ENCODE results near the gene CXXC1. TPM values are rescaled to one million over a fixed set of nuclear protein-coding genes. Genes with fewer than 3 reads are reported as not detected.
"Not testable (repeated sequence)": the region's sequence is repeated elsewhere in the genome, so short reads cannot be mapped to it uniquely, and the experiment has no call there.

Gene CXXC1
- total RNA-seq, 1 donor from 2014 or later: 33.5 TPM

- intact Hi-C loops (cut with DNase I): loop anchor here (2.0 to 10.0 kb wide), 3 partner anchors 93 to 787 kb away; partner anchors contain the start of genes RPL17 and SKA1
Observed at GRCh38 chr18:50281295-50281971, 6.1 kb downstream of the CXXC1 start, which contains the start of gene MBD1. MBD1 (minus strand) TSS chr18:50281523; CDS start chr18:50279992, 1,531 bp downstream.

GRCh38 chr18:50280707-50281294, 6.7 kb downstream of the CXXC1 start:
- intact Hi-C loops (cut with DNase I): loop anchor here (2.0 to 10.0 kb wide), 3 partner anchors 94 to 786 kb away; partner anchors contain the start of genes RPL17 and SKA1
- no peak for DNase-seq (ENCODE audit: low spot score)

More at GRCh38 chr18:50281295-50281971, 6.1 kb downstream of the CXXC1 start, which contains the start of gene MBD1:
- DNase-seq (ENCODE audit: low spot score): peak; percentile 99

DNA sequence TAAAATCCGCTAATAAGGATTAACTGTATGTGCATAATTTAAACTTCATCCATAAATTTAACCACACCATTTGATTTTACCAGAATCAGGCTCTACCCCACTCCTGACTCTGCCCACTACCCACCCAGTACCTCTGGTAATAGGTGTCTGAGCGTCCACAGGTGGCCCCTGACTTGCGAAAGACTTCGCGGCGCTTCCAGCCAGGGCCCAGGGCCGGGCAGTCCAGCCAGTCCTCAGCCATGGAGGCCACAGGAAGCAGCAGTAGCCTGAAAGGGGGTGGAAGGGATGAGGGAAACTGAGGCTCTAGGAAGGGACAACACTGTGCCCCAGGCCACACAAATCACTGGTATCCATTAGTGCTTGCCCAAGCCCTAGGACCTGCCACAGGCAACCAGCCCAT, 7.7 kb downstream of the CXXC1 start:
- intact Hi-C loops (cut with DNase I): loop anchor here (2.0 to 10.0 kb wide), 3 partner anchors 95 to 785 kb away; partner anchors contain the start of genes RPL17 and SKA1
- DNase-seq (ENCODE audit: low spot score): no peak

DNA sequence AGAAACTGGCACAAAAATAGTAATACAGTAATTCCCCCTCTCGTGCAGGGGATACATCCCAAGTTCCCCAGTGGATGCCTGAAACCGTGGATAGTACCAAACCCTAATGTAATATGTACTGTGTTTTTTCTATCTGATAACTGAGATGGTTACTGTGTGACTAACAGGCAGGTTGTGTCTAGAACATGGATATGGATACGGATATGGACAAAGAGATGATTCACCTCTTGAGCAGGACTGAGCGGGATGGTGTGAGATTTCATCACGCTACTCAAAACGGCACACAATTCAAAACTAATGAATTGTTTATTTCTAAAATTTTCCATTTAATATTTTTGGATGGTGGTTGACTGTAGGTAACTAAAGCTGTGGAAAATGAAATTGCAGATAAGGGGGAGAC, 9.6 kb downstream of the CXXC1 start:
- intact Hi-C loops (cut with DNase I): no loop called here
- no peak for DNase-seq (ENCODE audit: low spot score)

DNA sequence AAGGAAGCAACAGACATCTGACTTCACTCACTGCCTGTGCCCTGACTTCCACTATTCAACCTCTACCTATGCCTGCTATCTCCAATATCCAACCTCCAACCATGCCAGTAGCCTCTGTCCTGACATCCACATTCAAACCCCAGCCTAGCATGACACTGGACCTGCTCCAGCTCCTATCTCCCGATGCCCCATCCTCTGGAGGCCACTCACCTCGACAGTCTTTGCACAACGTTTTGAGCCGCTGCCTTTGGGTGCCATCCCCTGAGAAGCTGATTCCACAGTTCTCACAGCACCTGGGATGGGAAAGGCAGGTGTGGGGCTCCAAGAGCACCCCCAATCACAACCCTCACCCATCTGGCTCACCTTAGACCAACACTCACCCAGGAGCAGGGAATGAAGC, 11.0 kb downstream of the CXXC1 start:
- no peak for DNase-seq (ENCODE audit: low spot score)
- intact Hi-C loops (cut with DNase I): no loop called here

GRCh38 chr18:50275503-50276036, 11.9 kb downstream of the CXXC1 start:
- intact Hi-C loops (cut with DNase I): no loop called here
- no peak for DNase-seq (ENCODE audit: low spot score)

- no peak for DNase-seq (ENCODE audit: low spot score)
- intact Hi-C loops (cut with DNase I): no loop called here
Observed at GRCh38 chr18:50274941-50275340, 12.6 kb downstream of the CXXC1 start.

DNA sequence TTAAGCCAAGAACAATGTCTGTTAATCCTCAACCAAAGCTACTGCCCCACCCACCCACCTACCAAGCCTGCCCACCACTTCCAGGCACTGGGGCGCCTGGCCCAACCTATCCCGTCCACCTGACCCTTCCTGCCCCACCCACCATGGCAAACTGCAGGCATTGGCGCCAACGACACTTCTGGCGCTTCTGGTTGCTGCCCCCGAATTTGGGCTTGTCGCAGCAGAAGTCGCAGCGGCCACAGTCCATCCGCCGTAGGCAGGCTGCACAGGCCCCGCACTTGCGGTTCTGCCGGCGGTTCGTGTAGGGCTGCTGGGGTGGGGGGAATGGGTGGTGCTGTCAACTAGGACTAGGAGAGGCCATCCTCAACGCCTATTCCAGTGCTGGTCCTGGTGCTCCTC, 13.4 kb downstream of the CXXC1 start:
- intact Hi-C loops (cut with DNase I): no loop called here
- no peak for DNase-seq (ENCODE audit: low spot score)

GRCh38 chr18:50273203-50274043, 14.1 kb downstream of the CXXC1 start:
- intact Hi-C loops (cut with DNase I): no loop called here
- DNase-seq (ENCODE audit: low spot score): no peak

DNA sequence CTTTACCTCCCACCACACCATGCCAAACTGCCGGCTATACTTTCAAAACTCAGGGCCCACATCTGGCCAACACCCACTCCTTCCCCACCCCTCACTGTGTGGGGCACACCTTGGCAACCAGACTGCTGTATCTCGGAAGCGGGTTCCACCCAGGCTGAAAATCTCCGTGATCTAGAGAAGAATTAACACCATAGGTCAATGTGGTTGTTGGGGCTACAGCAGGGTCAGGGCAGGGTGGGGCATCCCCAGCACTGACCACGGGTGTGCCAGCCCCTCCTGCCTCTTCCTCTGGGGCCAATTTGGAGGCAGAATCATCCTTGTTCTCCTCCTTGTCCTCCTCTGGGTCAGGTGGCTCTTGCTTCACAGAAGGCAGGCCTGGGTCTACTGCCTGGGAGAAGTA, 14.9 kb downstream of the CXXC1 start:
- no peak for DNase-seq (ENCODE audit: low spot score)
- intact Hi-C loops (cut with DNase I): no loop called here

DNA sequence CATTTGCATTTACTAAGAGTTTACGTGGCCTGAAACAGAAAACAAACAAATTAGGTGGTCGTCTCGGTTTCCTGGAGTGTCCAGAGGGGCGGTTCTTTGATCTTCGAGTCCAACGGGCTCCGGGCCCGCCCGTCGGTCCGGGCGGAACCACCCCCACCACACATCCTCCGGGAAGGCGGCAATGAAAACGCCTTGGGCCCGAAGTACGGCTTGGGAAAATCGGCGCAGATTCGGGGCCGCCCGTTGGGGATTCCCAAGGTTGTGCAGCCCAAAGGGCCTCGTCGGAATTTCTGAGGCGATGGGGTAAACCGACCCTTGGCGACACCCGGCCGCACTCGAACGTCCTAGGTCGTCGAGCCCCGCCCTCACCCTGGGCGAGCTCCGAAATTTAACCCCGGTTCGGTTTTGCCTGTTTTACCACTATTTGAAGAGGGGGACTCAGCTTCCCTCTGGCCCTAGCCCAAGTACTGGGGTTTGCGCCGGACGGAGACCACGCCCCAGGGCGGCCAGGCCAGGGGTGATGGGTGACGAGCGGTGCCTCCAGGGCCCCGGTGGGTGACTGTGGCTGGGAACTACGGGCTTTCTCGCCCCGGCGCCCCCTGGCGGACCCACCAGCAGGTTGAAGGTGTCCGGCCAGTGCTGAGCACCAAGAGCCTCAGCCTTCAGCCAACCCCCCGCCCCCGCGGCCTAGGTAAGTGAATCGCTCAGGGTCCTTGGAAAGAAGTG, 19.3 kb downstream of the CXXC1 start:
- intact Hi-C loops (cut with DNase I): no loop called here
- DNase-seq (ENCODE audit: low spot score): peak; percentile 92

GRCh38 chr18:50266248-50266704, 21.2 kb downstream of the CXXC1 start, which contains the start of gene CFAP53:
CFAP53 (minus strand) TSS chr18:50266495; CDS start chr18:50266404, 91 bp downstream.
- peak; percentile 97 for DNase-seq (ENCODE audit: low spot score)
- intact Hi-C loops (cut with DNase I): loop anchor here (2.0 kb wide), 1 partner anchor 21 kb away; the partner anchor contains the start of gene CXXC1

DNA sequence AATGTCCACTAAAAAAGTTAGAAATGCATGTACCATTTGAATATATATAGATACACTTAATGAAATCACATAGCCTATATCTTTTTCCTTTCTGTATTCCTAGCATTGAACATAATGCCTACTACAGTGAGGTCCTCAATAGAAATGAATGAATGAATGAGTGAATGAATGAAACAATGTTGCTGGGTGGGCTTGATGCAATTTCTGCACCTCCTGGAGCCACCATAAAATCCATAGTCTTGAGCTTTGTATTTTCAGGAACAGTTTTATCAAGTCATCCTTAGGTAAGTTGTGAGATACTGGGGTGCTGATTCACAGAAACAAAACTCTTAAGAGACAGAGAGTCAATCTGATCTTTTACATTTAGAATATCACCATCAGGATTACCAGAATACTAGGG, 24.5 kb downstream of the CXXC1 start:
- DNase-seq (ENCODE audit: low spot score): no peak
- intact Hi-C loops (cut with DNase I): no loop called here

- intact Hi-C loops (cut with DNase I): no loop called here
- DNase-seq (ENCODE audit: low spot score): no peak
Observed at GRCh38 chr18:50250935-50251334, 36.6 kb downstream of the CXXC1 start.

DNA sequence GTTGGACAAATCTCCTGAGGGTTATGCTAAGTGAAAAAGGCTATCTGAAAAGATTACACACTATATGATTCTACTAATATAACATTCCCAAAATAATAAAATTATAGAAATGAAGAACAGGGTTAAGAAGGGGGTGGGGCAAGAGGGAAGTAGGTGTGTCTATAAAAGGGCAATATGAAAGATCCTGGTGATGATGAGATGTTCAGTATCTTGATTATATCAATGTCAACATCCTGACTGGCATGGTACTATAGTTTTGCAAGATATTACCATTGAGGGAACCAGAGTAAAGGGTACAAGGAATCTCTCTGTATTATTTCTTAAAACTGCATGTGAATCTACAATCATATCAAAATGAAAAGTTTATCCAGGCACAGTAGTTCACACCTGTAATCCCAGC, 37.9 kb downstream of the CXXC1 start:
- DNase-seq (ENCODE audit: low spot score): no peak
- intact Hi-C loops (cut with DNase I): no loop called here

DNA sequence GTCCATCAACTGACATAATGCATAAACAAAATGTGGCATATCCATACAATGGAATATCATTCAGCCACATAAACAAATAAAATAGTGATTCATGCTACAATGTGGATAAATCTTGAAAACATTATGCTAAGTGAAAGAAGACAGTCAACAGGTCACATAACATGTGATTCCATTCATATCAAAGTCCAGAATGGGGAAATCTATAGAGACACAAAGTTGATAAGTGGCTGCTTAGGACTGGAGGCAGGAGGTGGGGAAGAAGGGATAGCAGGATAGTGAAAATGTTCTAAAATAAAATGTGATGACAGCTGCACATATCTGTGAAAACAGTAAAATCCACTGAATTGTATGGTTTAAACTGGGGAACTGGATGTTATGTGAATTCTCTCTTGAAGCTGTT, 39.9 kb downstream of the CXXC1 start:
- intact Hi-C loops (cut with DNase I): no loop called here
- DNase-seq (ENCODE audit: low spot score): no peak

DNA sequence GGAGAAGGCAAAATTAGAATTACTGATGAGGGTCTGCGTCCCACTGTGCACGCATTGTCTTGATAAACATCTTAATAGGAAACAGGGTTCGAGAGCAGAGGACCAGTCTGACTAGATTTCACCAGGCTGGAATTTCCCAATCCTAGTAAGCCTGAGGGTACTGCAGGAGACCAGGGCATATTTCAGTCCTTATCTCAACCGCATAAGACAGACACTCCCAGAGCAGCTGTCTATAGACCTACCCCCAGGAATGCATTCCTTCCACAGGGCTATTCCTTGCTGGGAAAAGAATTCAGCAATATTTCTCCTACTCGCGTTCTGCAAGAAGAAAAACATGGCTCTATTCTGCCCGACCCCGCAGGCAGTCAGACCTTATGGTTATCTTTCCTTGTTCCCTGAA, 45.7 kb downstream of the CXXC1 start:
- DNase-seq (ENCODE audit: low spot score); intact Hi-C loops (cut with DNase I): not testable (repeated sequence)

GRCh38 chr18:50240080-50240563, 47.4 kb downstream of the CXXC1 start:
- intact Hi-C loops (cut with DNase I): no loop called here
- no peak for DNase-seq (ENCODE audit: low spot score)

GRCh38 chr18:50232419-50232818, 55.1 kb downstream of the CXXC1 start:
- intact Hi-C loops (cut with DNase I): no loop called here
- no peak for DNase-seq (ENCODE audit: low spot score)
